HCT116 (cell line): ENCODE measurements around the gene UGT1A9. TPM values are rescaled to one million over a fixed set of nuclear protein-coding genes. Genes with fewer than 3 reads are reported as not detected.
"Not testable (repeated sequence)": the region's sequence is repeated elsewhere in the genome, so short reads cannot be mapped to it uniquely, and the experiment has no call there.

Experiments used
- ATAC-seq: fragments of 200-7000 bp; cut with Tn5 transposase; 2 replicates; pipeline ENCODE4 v1.9.1; 2020; ENCODE audit warnings: mild to moderate bottlenecking, moderate library complexity
- BruUV-seq: library from RNA; stranded (reverse); fragments of 400-500 nt; replicated peaks from 2 replicates; lab custom pipeline; 2021; lab: Mats Ljungman, UMichigan
- CTCF ChIA-PET: fragments of 300-600 bp; sonication (Branson Sonifier 250); formaldehyde crosslinking; loops from one replicate; lab custom pipeline; 2021; ENCODE audit warnings: antibody characterized with exemption; lab: Charles Lee
- POLR2A ChIA-PET: fragments of 300-600, 350-600 bp; sonication (Branson Sonifier 250); formaldehyde crosslinking; loops from one replicate; lab custom pipeline; 2021; ENCODE audit warnings: antibody characterized with exemption; lab: Charles Lee
- RAD21 ChIA-PET, 2 experiments: fragments of 300-600 bp; sonication (Branson Sonifier 250); formaldehyde crosslinking; loops; one replicate each; lab custom pipeline; 2023; ENCODE audit warnings: low total read pairs in 2 of 2; ENCODE audit not compliant: uncharacterized antibody in 2 of 2, unreplicated experiment in 2 of 2, low non-redundant PET in 1 of 2; lab: Charles Lee
- DNase-seq: peaks from one replicate; pipeline ENCODE4 v3.0.0-alpha.2; 2010; ENCODE audit warnings: low read depth, low spot score
- H2AFZ ChIP-seq: fragments of 200-600 bp; shearing (Covaris generic), sonication (generic); 2 replicates; pipeline ENCODE4 v1.6.1; 2017; ENCODE audit warnings: low read depth, mixed run types, mixed read lengths, antibody characterized with exemption, low read length; ENCODE audit not compliant: poor library complexity, severe bottlenecking
- H3K27ac ChIP-seq: 2 replicates; pipeline ENCODE4 v1.5.1; 2012; ENCODE audit warnings: low read depth, low read length
- H3K27me3 ChIP-seq: fragments of 200-600 bp; sonication (generic); 2 replicates; pipeline ENCODE4 v1.6.1; 2016; ENCODE audit warnings: mixed run types, low read length, mixed read lengths; ENCODE audit not compliant: insufficient read depth
- H3K36me3 ChIP-seq, 2 experiments: fragments of 200-500 bp in 1 of 2; fragments of 200-600 bp in 1 of 2; sonication (Bioruptor generic) in 1 of 2; sonication (generic) in 1 of 2; 2 replicates each; pipeline versions ENCODE4 v1.5.1 to v1.6.1; 2014 to 2016; ENCODE audit warnings: low read length in 2 of 2, inconsistent platforms in 1 of 2, mixed read lengths in 1 of 2, mixed run types in 1 of 2; ENCODE audit not compliant: insufficient read depth in 2 of 2, control insufficient read depth in 1 of 2
- H3K4me1 ChIP-seq, 2 experiments: fragments of 200-600 bp in 1 of 2; sonication (generic) in 1 of 2; 2 replicates each; pipeline versions ENCODE4 v1.5.1 to v1.6.1; 2012 to 2017; ENCODE audit warnings: low read length in 2 of 2, inconsistent platforms in 1 of 2, mild to moderate bottlenecking in 1 of 2, mixed read lengths in 1 of 2, mixed run types in 1 of 2, moderate library complexity in 1 of 2; ENCODE audit not compliant: insufficient read depth in 2 of 2, control insufficient read depth in 1 of 2
- H3K4me2 ChIP-seq: fragments of 200-600 bp; sonication (generic); 2 replicates; pipeline ENCODE4 v1.6.1; 2017; ENCODE audit warnings: mixed run types, low read length, mixed read lengths
- H3K4me3 ChIP-seq, 2 experiments: fragments of 200-600 bp in 1 of 2; sonication (generic) in 1 of 2; replicated peaks in 1 of 2; 2 replicates each; pipeline ENCODE4 v1.5.1; 2011 to 2016; ENCODE audit warnings: low read length in 2 of 2, control low read depth in 1 of 2, low read depth in 1 of 2, mild to moderate bottlenecking in 1 of 2, mixed read lengths in 1 of 2, mixed run types in 1 of 2
- H3K79me2 ChIP-seq: fragments of 200-600 bp; sonication (generic); 2 replicates; pipeline ENCODE4 v1.6.1; 2017; ENCODE audit warnings: mild to moderate bottlenecking, mixed run types, low read length, moderate library complexity, mixed read lengths; ENCODE audit not compliant: insufficient read depth
- H3K9ac ChIP-seq: fragments of 200-600 bp; sonication (generic); 2 replicates; pipeline ENCODE4 v1.6.1; 2016; ENCODE audit warnings: low read length, mixed read lengths
- H3K9me2 ChIP-seq: fragments of 200-600 bp; sonication (generic), shearing (Covaris generic); 2 replicates; pipeline ENCODE4 v1.6.1; 2017; ENCODE audit warnings: mixed run types, mild to moderate bottlenecking, moderate library complexity; ENCODE audit not compliant: insufficient read depth
- H3K9me3 ChIP-seq, 2 experiments: fragments of 200-500 bp in 1 of 2; fragments of 200-600 bp in 1 of 2; sonication (Bioruptor generic) in 1 of 2; sonication (generic) in 1 of 2; 2 replicates each; pipeline ENCODE4 v1.6.1; 2014 to 2017; ENCODE audit warnings: low read length in 2 of 2, mixed read lengths in 2 of 2, inconsistent platforms in 1 of 2, low read depth in 1 of 2, mild to moderate bottlenecking in 1 of 2, mixed run types in 1 of 2, moderate library complexity in 1 of 2; ENCODE audit not compliant: control insufficient read depth in 1 of 2, insufficient read depth in 1 of 2
- H4K20me1 ChIP-seq: fragments of 200-600 bp; sonication (generic), shearing (Covaris generic); 2 replicates; pipeline ENCODE4 v1.6.1; 2017; ENCODE audit warnings: mixed run types, mild to moderate bottlenecking, moderate library complexity; ENCODE audit not compliant: insufficient read depth
- CBX3 ChIP-seq: IDR thresholded peaks from 2 replicates; pipeline ENCODE4 v1.6.1; 2012; ENCODE audit warnings: low read depth
- ELF1 ChIP-seq: IDR thresholded peaks from 2 replicates; pipeline ENCODE4 v1.6.1; 2012; ENCODE audit warnings: low read depth, borderline replicate concordance
- EZH2phosphoT487 ChIP-seq: fragments of 200-600 bp; IDR thresholded peaks from 2 replicates; pipeline ENCODE4 v1.6.1; 2018; ENCODE audit warnings: antibody characterized with exemption, borderline replicate concordance
- FOSL1 ChIP-seq: IDR thresholded peaks from 2 replicates; pipeline ENCODE4 v1.6.1; 2012; ENCODE audit warnings: low read depth
- MAX ChIP-seq: IDR thresholded peaks from 2 replicates; pipeline ENCODE4 v1.6.1; 2012
- POLR2A ChIP-seq: IDR thresholded peaks from 2 replicates; pipeline ENCODE4 v1.7.0; 2011; ENCODE audit warnings: borderline replicate concordance; ENCODE audit not compliant: insufficient read depth, insufficient read length; ENCODE audit errors: extremely low read depth
- REST ChIP-seq: IDR thresholded peaks from 2 replicates; pipeline ENCODE4 v1.6.1; 2012; ENCODE audit warnings: low read depth
- SRF ChIP-seq: IDR thresholded peaks from 2 replicates; pipeline ENCODE4 v1.6.1; 2012; ENCODE audit warnings: low read depth
- ZBTB33 ChIP-seq: IDR thresholded peaks from 2 replicates; pipeline ENCODE4 v1.6.1; 2011; ENCODE audit warnings: mild to moderate bottlenecking, low read length, moderate library complexity; ENCODE audit not compliant: insufficient replicate concordance; ENCODE audit errors: extremely low read depth
- ZFX ChIP-seq: fragments of 450-650 bp; IDR thresholded peaks from 2 replicates; pipeline ENCODE4 v1.6.1; 2017
- ZNF274 ChIP-seq: fragments of 200-500 bp; sonication (Bioruptor generic); IDR thresholded peaks from 2 replicates; pipeline ENCODE4 v1.6.1; 2014; ENCODE audit warnings: mild to moderate bottlenecking, low read depth, low read length, inconsistent platforms
- intact Hi-C: fragments of 100-400 bp; cut with micrococcal nuclease; formaldehyde crosslinking; loops from 2 replicates; pipeline ENCODE4 v1.10.0; 2022
- total RNA-seq: library from RNA; stranded (reverse); gene quantifications from one replicate; pipeline ENCODE4 v1.2.1, GENCODE V29; 2021; ENCODE audit not compliant: unreplicated experiment

UGT1A9 gene
- total RNA-seq, 1 experiment from 2014 or later, result not detected

DNA sequence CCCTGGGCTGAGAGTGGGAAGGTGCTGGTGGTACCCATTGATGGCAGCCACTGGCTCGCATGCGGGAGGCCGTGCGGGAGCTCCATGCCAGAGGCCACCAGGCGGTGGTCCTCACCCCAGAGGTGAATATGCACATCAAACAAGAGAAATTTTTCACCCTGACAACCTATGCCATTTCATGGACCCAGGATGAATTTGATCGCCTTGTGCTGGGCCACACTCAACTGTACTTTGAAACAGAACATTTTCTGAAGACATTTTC is 75.5 kb downstream of the UGT1A9 start:
- H3K4me1 ChIP-seq, result no peaks in the 10 kb centered on the region
- H3K9me2 ChIP-seq, result no peaks in the 10 kb centered on the region
- H3K27ac ChIP-seq, result no peak overlapping the region
- no peak overlapping the region for H2AFZ ChIP-seq
- H3K9me3 ChIP-seq, result no peaks in the 10 kb centered on the region
- H3K9ac ChIP-seq, result no peak overlapping the region
- ChIA-PET CTCF (no interaction called here), POLR2A (no interaction called here), RAD21 (no interaction called here)
- DNase-seq (no peak), ATAC-seq (no peak)
- no peaks in the 10 kb centered on the region for H3K27me3 ChIP-seq
- intact Hi-C loops, result no loop called here
- no peaks in the 10 kb centered on the region for H4K20me1 ChIP-seq
- BruUV-seq, result no TSS peak
- H3K36me3 ChIP-seq, result no peaks in the 10 kb centered on the region
- no peak overlapping the region for H3K4me3 ChIP-seq
- no peak for TF ChIP-seq ZBTB33
- TF ChIP-seq ELF1, result no peak
- no peak for TF ChIP-seq FOSL1
- no peak for TF ChIP-seq EZH2phosphoT487
- no peak for TF ChIP-seq REST
- TF ChIP-seq ZFX, result no peak
- no peak for TF ChIP-seq CBX3
- TF ChIP-seq POLR2A, result no peak
- TF ChIP-seq SRF, result no peak
- TF ChIP-seq MAX, result no peak
- no peak for TF ChIP-seq ZNF274
- no peak overlapping the region for H3K4me2 ChIP-seq
- no peaks in the 10 kb centered on the region for H3K79me2 ChIP-seq

DNA sequence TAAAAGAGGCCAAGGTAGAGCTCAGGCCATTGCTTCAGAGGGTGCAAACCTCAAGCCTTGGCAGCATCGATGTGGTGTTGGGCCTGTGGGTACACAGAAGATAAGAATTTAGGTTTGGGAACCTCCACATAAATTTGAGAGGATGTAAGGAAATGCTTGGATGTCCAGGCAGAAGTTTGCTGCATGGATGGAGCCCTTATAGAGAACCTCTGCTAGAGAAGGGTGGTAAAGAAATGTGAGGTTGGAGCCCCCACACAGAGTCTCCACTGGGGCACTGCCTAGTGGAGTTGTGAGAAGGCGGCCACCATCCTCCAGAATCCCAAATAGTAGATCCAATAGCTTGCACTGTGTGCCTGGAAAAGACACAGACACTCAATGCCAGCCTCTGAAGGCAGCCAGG is 79.0 kb downstream of the UGT1A9 start:
- POLR2A ChIA-PET, BruUV-seq, H3K9ac ChIP-seq: not testable (repeated sequence)

More for the DNA sequence above, 79.0 kb downstream of the UGT1A9 start:
- H3K4me2 ChIP-seq, H3K4me1 ChIP-seq, DNase-seq, H3K79me2 ChIP-seq, RAD21 ChIA-PET, H3K9me2 ChIP-seq, H3K36me3 ChIP-seq, intact Hi-C loops, H2AFZ ChIP-seq, H3K27ac ChIP-seq, H3K4me3 ChIP-seq, CTCF ChIA-PET, ATAC-seq, H3K9me3 ChIP-seq, H4K20me1 ChIP-seq, H3K27me3 ChIP-seq: not testable (repeated sequence)
